Heart left ventricle (tissue), 16 donors: ENCODE measurements around the gene CCDC106. TPM values are rescaled to one million over a fixed set of nuclear protein-coding genes. Genes with fewer than 3 reads are reported as not detected.

Source experiments
- ATAC-seq, 4 donors: fragments of 200-7000 bp; cut with Tn5 transposase; one replicate each; pipeline ENCODE4 v1.9.1; 2020 to 2022; ENCODE audit warnings: moderate library complexity in 4 of 4, mild to moderate bottlenecking in 3 of 4, moderate number of reproducible peaks in 1 of 4
- DNase-seq, 5 donors: peaks; one replicate each; pipeline ENCODE4 v3.0.0-alpha.2; 2020
- H3K27ac ChIP-seq, 12 donors: fragments of 200-600 bp; sonication (generic) in 4 of 12; one replicate each; pipeline versions ENCODE4 v1.5.0 to v1.8.0; 2016 to 2022; ENCODE audit warnings: mild to moderate bottlenecking in 2 of 12
- H3K27me3 ChIP-seq, 9 donors: fragments of 200-600 bp; sonication (generic) in 2 of 9; one replicate each; pipeline versions ENCODE4 v1.5.1 to v1.8.0; 2016 to 2022; ENCODE audit warnings: mild to moderate bottlenecking in 3 of 9
- H3K36me3 ChIP-seq, 9 donors: fragments of 200-600 bp; sonication (generic) in 2 of 9; one replicate each; pipeline versions ENCODE4 v1.5.0 to v1.8.0; 2018 to 2022; ENCODE audit warnings: mild to moderate bottlenecking in 2 of 9
- H3K4me1 ChIP-seq, 12 donors: fragments of 200-600 bp; sonication (generic) in 4 of 12; one replicate each; pipeline versions ENCODE4 v1.5.0 to v1.8.0; 2016 to 2022; ENCODE audit warnings: mild to moderate bottlenecking in 3 of 12
- H3K4me3 ChIP-seq, 12 donors: fragments of 200-600 bp; sonication (generic) in 4 of 12; one replicate each; pipeline versions ENCODE4 v1.5.0 to v1.8.0; 2017 to 2022; ENCODE audit warnings: mild to moderate bottlenecking in 9 of 12, moderate library complexity in 4 of 12
- H3K9me3 ChIP-seq, 12 donors: fragments of 200-600 bp; sonication (generic) in 4 of 12; one replicate each; pipeline versions ENCODE4 v1.5.0 to v1.8.0; 2016 to 2022; ENCODE audit warnings: mild to moderate bottlenecking in 1 of 12
- CTCF ChIP-seq, 12 donors: fragments of 200-600 bp; sonication (generic) in 4 of 12; IDR thresholded peaks; one replicate each; pipeline versions ENCODE4 v1.5.0 to v1.8.0; 2018 to 2022; ENCODE audit warnings: antibody characterized with exemption in 12 of 12, mild to moderate bottlenecking in 5 of 12
- POLR2A ChIP-seq, 2 donors: fragments of 450-650 bp; IDR thresholded peaks; one replicate each; pipeline ENCODE4 v1.6.1; 2017; ENCODE audit warnings: antibody characterized with exemption in 2 of 2, mild to moderate bottlenecking in 2 of 2, moderate library complexity in 2 of 2
- WGBS, 4 donors: extraction: QIAGEN DNeasy Blood & Tissue Kit in 2 of 4; methylation state at CpG; one replicate each; pipeline versions ENCODE4 v1.1.5 to v1.1.7; 2013 to 2018; 5-methylcytosine and 5-hydroxymethylcytosine counted together
- intact Hi-C, 10 donors: fragments of 100-400 bp; cut with DNase I; formaldehyde crosslinking; loops; one replicate each; pipeline versions ENCODE4 v1.11.1 to v1.14.2; 2022
- polyA plus RNA-seq, 2 donors: library from polyadenylated mRNA; stranded (reverse); fragments of 200-250 nt; gene quantifications; one replicate each; pipeline ENCODE4 v1.2.3, GENCODE V29; 2013
- total RNA-seq, 9 donors: library from RNA; depleted of rRNA in 2 of 9; stranded (reverse); fragments of >200 nt in 2 of 9; fragmentation: NEBNext Ultra II Directional in 3 of 9; extraction: Animal tissue kit (Norgen Biotek cat#: 25700) in 3 of 9; gene quantifications; one replicate each; pipeline versions ENCODE4 v1.1.0 to v1.2.4, GENCODE V29; 2016 to 2023
- donor health status: ischemic (EF 13 %, LVEDD 7.1; RV severe dilation, severe dysfunction).
- donor health status: healthy with polysubstance abuse.
- donor health status: DM: no; HTN: yes; CAD: no.
- donor health status: DM: no; HTN: no; CAD: no.
- donor health status: ischemic (EF 25% LVEDD 6.9; RV normal size, moderate dysfunction).
- donor health status: ischemic (EF 25% LVEDD 5.7; RV mildly dilated, moderate dysfunction).
- donor health status: healthy.
- donor health status: DM: yes; HTN: yes; CAD: no.
- donor health status: ischemic (EF 35%, LVEDD 5.7; RV mildly dilated, moderate dysfunction).
- donor health status: nonischemic (EF 11% LVEDD 7.7; RV severe dilation, severe dysfunction).
- donor health status: DM: yes; HTN: yes; CAD: no.
- donor health status: PGD.
- donor health status: ischemic (EF 29% LVEDD 5.4; RV normal size, mild dysfunction).
- donor health status: nonischemic (EF 23%, LVEDD 6.1; RV moderate dilation, normal function).

CCDC106 gene
- total and polyA plus RNA-seq, 11 donors, result 11.7 to 27.7 (median 16.5) TPM

DNA sequence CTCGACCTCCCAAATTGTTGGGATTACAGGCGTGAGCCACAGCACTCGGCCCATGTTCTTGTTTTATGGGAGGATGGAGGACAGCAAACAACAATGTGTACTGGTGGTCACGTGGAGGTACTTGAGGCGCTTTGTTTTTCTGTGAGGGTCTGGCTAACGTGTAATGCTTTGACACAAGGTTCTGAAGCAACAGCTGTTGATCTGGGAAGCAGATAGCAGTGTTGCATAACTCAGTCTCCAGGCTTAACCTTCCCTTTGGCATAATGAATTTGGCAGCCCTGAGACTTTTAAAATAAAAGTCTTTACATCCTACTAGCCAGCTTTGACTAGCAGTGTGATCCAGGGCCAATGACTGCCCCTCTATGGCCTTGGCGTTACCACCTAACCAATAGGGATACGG, 14.2 kb upstream of the CCDC106 start:
- H3K27ac ChIP-seq, result peak overlapping the region in 5 of 12 donors; percentile 93 to 98 (median 96)
- peaks cover 0 to 6% (median 0%) of the 10 kb centered on the region in 9 donors for H3K36me3 ChIP-seq

GRCh38 chr19:55635334-55635717, 12.7 kb upstream of the CCDC106 start:
- no peaks in the 10 kb centered on the region for H3K9me3 ChIP-seq
- peaks cover 9 to 65% (median 35%) of the 10 kb centered on the region in 12 donors for H3K4me1 ChIP-seq
- H3K4me3 ChIP-seq, result peak overlapping the region; percentile 75 to 100 (median 98)
- peaks cover 0 to 6% (median 0%) of the 10 kb centered on the region in 9 donors for H3K36me3 ChIP-seq
- DNase-seq (no peak), ATAC-seq (no peak)
- WGBS, 4 donors, result 6 to 16% (median 11%) methylated on average over 9 of the region's 9 CpGs
- peak overlapping the region; percentile 88 to 99 (median 97) for H3K27ac ChIP-seq
- TF ChIP-seq CTCF (IDR thresholded peaks at IDR 0.05) (no peak), POLR2A (IDR thresholded peaks at IDR 0.05) (no peak)
- H3K27me3 ChIP-seq, result no peaks in the 10 kb centered on the region
- intact Hi-C loops, result loop anchor here in 3 of 10 donors (2.0 to 10.0 kb wide), 3 partner anchors 17 to 251 kb away; partner anchors contain the start of genes RPL28 (in 1 of the 3) and TMEM238 (in 1 of the 3)

More for the DNA sequence above, 14.2 kb upstream of the CCDC106 start:
- DNase-seq (no peak), ATAC-seq (no peak)
- no peaks in the 10 kb centered on the region for H3K27me3 ChIP-seq
- H3K4me1 ChIP-seq, result peaks cover 6 to 50% (median 24%) of the 10 kb centered on the region in 12 donors
- no peak for TF ChIP-seq POLR2A (IDR thresholded peaks at IDR 0.05)
- 77 to 88% (median 80%) methylated on average over 8 of the region's 8 CpGs for WGBS, 4 donors
- no peak overlapping the region for H3K4me3 ChIP-seq
- no peaks in the 10 kb centered on the region for H3K9me3 ChIP-seq
- intact Hi-C loops, result loop anchor here in 8 of 10 donors (2.0 to 10.0 kb wide), 14 partner anchors 19 to 249 kb away; partner anchors contain the start of genes C19orf85 (in 1 of the 8), FIZ1 (in 1 of the 8), ISOC2 (in 1 of the 8) and RPL28 (in 1 of the 8)

- intact Hi-C loops, result loop anchor here in 3 of 10 donors (2.0 to 10.0 kb wide), 3 partner anchors 17 to 251 kb away; partner anchors contain the start of genes RPL28 (in 1 of the 3) and TMEM238 (in 1 of the 3)
- peak overlapping the region; percentile 75 to 100 (median 98) for H3K4me3 ChIP-seq
- H3K9me3 ChIP-seq, result no peaks in the 10 kb centered on the region
- H3K4me1 ChIP-seq, result peaks cover 9 to 69% (median 38%) of the 10 kb centered on the region in 12 donors
- peak overlapping the region in 11 of 12 donors; percentile 93 to 99 (median 97) for H3K27ac ChIP-seq
- H3K27me3 ChIP-seq, result no peaks in the 10 kb centered on the region
- ATAC-seq (no peak), DNase-seq (no peak)
- TF ChIP-seq CTCF (IDR thresholded peaks at IDR 0.05), result no peak
- no peak for TF ChIP-seq POLR2A (IDR thresholded peaks at IDR 0.05)
- 69 to 71% (median 70%) methylated on average over 7 of the region's 7 CpGs for WGBS, 4 donors
- H3K36me3 ChIP-seq, result peaks cover 0 to 6% (median 0%) of the 10 kb centered on the region in 9 donors
Observed at GRCh38 chr19:55635856-55636440, 12.1 kb upstream of the CCDC106 start.

DNA sequence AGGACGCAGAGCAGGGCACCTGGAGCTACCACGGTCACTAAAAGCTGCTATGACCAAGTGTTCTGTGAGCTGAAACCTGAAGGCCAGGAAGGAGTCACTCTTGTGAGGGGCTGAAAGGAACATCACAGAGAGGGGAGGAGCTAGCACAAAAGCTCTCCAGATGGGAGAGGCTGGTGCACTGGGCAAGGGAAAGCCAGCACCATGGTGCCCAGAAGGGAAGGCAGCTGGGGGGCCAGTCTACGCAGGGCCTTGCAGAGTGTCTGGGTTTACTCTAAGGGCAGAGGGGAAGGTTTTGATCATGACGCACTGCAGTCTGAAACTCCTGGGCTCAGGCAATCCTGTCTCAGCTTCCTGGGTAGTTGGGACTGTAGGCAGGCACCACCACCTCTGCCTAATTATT, 11.3 kb upstream of the CCDC106 start:
- ATAC-seq, result no peak
- Histone ChIP-seq H3K4me1 (peaks cover 9 to 73% (median 38%) of the 10 kb centered on the region in 12 donors), H3K36me3 (peaks cover 0 to 6% (median 0%) of the 10 kb centered on the region in 9 donors), H3K27me3 (no peaks in the 10 kb centered on the region), H3K27ac (no peak overlapping the region), H3K9me3 (no peaks in the 10 kb centered on the region), H3K4me3 (peak overlapping the region in 3 of 12 donors; percentile 7 to 100 (median 98))
- DNase-seq, result no peak
- TF ChIP-seq POLR2A (IDR thresholded peaks at IDR 0.05), result no peak
- no peak for TF ChIP-seq CTCF (IDR thresholded peaks at IDR 0.05)
- intact Hi-C loops, result loop anchor here in 2 of 10 donors (5.0 to 10.0 kb wide), 2 partner anchors 49 to 252 kb away; partner anchors contain the start of genes RPL28 (in 1 of the 2) and TMEM238 (in 1 of the 2)
- WGBS, 4 donors, result 81 to 92% (median 86%) methylated on average over 3 to 4 of the region's 4 CpGs
